Activated CD8-positive, alpha-beta memory T cell treated with anti-CD3 and anti-CD28 coated beads, Interleukin-2, amount 50 U/mL, for 24 hours (primary cell): ENCODE results near the gene DUSP16.
"Not testable (repeated sequence)": the region's sequence is repeated elsewhere in the genome, so short reads cannot be mapped to it uniquely, and the experiment has no call there.

Experiments
- DNase-seq: peaks from one replicate; pipeline ENCODE4 v3.0.0-alpha.2; 2020; ENCODE audit errors: extremely low read depth

Gene DUSP16

GRCh38 chr12:12520273-12520672, 42.4 kb downstream of the DUSP16 start:
- no peak for DNase-seq

DNA sequence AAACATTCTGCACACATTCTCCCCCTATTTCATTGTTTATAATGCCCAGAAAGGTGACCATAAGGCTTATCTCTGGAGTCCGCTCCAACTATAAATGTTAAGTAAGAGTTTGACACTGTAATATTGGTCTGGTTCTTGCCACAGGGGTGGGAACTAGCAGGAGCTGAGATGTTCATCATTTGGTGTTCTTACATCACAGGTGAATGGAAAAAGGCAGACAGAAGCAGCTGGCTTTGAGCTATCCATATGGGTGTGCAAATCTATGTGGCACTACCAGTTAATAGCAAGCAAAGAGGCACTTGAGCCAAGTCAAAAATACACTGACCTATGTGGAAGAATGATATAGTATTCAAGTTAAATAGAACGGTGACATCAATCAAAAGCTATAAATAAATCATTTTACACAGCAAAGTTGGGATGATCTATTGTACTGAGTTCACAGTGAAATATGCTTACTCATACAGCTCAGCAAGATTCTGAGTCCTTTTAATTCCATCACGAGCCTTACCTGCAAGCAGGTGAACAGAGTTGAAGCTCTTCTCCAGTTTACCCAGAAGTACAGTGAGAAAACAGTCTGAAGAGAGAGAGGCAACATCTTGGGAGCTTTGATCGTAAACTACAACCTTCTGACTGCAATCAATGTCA, 43.2 kb downstream of the DUSP16 start:
- DNase-seq = no peak

DNA sequence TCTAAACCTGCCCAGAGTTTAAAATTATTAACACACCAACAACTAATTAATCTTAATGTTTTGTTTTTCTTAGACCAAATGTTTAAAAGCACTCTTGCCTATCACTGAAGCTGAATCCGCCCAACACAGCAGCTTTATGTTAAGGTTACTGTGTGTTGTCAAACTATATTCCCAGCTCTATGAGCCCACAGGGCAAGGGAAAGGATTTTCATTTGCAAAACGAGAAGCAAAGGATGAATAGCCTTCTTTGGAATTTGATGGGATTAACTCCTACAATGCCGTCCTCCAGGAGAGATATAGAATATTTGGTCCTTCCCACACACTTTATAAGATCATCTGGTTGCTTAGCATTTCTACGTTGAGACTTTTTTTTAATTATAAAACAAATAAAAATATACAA, 43.7 kb downstream of the DUSP16 start:
- no peak for DNase-seq

- DNase-seq = no peak
These were observed 44.2 kb downstream of the DUSP16 start for GRCh38 chr12:12518464-12518845.

- DNase-seq = no peak
These were observed 49.2 kb downstream of the DUSP16 start for GRCh38 chr12:12513416-12514006.

- DNase-seq = peak; percentile 17
These were observed 50.6 kb downstream of the DUSP16 start for GRCh38 chr12:12511895-12512711.

- DNase-seq = no peak
These were observed 51.5 kb downstream of the DUSP16 start for GRCh38 chr12:12511021-12511783.

- no peak for DNase-seq
These were observed 52.1 kb downstream of the DUSP16 start for GRCh38 chr12:12510551-12510950.

DNA sequence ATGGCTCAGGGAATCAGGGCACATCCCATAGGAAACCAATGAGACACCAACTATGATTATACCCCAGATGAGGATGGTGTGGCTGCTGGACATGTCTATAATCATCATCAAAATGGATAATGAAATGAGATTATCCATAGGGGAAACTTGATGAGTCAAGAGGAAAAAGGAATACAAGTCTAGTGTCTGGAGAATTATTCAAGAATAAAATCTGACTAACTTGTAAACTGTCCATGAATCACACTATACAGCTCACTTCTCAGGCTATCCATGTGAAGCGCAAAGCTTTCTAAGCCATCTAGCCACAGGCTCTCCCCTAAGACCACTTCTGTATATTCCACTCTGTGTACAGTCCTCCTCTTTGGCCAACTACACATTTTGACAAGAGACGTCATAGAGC, 52.5 kb downstream of the DUSP16 start:
- no peak for DNase-seq

DNA sequence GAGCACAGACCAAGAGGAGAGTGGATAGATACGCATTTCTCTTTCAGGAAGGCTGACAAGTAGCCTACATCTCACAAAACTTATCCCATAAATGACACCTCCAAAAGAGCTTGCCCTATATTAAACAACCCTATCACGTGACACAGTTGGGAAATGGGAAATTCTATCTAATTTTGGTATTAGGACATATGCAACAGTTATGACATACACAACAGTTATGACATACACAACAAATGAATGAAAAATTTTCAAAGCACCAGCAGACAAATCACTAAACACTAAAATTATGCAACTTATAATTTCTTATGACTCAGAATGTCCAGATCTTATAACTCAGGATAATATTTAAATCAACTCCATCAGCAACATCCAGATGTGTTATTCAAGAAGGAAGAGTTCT, 54.1 kb downstream of the DUSP16 start:
- no peak for DNase-seq

DNA sequence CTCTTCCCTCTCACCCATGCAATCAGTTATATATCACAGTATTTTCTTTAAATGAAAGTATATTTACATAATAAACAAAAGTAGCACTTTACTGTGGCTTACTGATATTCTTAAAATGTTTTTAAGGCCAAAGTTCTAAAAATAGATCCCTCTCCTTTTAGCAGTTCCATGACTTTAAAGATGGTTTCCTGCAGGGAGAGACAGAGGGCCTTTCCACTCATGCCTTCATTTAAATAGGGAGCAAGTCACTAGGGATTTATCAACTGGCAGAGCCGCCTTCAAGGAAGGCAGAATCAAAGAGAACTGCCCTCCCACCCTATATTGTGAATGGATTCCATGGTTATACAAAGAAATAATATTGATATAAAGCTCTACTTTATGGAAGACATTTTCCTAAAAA, 55.5 kb downstream of the DUSP16 start:
- no peak for DNase-seq

DNA sequence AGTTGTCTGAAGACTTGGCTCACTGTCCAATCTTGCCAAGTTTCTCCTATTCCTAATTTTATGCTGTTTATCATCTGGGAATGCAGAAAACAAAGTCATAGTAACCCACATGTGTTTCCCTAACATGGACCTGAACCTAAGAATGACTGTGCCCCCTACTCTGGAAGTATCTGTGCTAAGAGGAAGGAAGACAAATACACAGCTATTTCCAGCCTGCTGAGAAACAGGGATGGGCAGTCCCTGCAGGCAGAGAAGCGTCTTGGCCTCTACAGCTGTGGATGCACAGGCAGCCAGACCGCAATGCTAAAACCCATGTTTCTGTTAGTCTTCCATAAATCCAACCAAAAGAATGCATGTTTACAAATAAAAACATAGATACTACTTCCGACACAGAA, 56.2 kb downstream of the DUSP16 start:
- DNase-seq = no peak

DNA sequence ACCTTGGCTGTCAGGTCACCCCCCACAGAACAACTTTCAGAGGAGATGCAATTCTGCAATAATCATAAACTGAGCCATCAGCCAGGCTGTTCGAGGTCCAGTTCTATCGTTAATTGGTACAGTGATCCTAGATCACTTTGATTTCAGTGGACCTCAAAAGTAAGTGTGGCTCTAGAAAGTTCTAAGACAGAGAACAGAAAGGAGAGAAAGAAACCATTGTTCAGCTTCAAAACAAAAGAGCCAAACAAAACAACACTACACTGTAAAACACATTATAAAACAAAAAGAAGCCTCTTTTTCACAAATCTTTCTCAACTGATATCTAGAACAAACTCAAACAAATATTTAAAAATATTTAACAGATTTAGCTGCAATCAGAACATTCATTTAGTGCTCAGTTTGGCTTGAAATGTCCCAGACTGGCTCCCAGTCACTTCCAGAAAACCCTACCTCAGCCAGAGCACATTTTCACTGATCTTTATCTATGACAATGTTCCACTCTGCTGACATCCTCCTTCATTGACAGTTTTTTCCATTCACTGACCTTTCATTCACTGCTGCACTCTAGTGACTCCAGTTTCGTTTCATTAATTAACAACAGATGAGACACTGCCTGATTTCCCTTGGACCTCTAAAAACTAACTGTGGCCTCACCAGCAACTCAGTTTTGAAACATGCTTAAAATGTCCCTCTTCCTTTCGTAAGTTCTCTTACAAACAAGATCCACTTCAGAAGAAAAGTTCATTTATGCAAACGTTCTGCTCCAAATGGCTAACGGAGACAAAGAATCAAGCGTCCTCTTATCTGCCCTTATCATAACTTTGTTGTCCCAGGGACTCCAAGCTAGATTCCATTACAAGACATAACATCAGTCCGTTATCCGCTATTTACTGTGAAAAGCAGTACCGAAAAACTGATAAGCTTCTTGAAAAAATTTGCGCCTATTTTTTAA, 56.8 kb downstream of the DUSP16 start:
- no peak for DNase-seq

- no peak for DNase-seq
These were observed 59.1 kb downstream of the DUSP16 start for GRCh38 chr12:12503384-12504078.

DNA sequence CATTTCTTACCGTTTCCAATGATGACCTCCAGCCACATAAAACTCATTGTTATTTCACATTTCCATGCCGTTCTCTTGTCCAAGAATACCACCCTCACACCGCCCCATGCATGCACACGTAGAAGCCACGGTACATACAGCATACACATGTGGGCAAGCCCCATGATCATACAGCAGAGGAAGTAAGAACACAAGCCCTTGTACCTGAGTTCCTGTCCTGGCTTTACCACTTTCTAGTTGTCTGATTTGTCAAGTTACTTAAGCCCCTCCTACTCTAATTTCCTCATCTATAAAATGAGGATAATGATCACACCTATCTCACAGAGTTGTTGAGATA, 59.9 kb downstream of the DUSP16 start:
- no peak for DNase-seq

DNA sequence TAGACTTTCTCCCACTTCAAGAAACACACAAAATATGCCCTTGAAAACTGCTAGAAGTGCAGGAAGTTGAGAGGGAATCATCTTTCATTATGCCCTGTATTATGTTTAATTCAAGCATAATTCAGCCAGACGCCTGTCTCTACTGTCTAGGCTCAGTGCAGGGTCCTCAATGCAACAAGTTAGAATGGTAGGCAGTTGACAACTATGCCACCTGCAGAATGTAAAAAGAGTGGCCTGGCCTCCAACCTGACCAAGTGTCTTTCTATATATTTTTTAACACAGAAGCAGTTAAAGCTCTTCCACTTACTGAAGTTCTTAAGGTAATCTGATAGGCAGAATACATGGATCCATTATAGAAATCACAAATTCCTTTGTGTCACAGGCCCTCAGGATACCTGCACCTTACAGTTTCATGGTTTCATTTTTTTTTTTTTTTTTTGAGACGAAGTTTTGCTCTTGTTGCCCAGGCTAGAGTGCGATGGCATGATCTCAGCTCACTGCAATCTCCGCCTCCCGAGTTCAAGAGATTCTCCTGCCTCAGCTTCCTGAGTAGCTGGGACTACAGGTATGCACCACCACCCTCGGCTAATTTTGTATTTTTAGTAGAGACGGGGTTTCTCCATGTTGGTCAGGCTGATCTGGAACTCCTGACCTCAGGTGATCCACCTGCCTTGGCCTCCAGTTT, 60.4 kb downstream of the DUSP16 start:
- DNase-seq = not testable (repeated sequence)

- no peak for DNase-seq
These were observed 61.5 kb downstream of the DUSP16 start for GRCh38 chr12:12501121-12501520.

DNA sequence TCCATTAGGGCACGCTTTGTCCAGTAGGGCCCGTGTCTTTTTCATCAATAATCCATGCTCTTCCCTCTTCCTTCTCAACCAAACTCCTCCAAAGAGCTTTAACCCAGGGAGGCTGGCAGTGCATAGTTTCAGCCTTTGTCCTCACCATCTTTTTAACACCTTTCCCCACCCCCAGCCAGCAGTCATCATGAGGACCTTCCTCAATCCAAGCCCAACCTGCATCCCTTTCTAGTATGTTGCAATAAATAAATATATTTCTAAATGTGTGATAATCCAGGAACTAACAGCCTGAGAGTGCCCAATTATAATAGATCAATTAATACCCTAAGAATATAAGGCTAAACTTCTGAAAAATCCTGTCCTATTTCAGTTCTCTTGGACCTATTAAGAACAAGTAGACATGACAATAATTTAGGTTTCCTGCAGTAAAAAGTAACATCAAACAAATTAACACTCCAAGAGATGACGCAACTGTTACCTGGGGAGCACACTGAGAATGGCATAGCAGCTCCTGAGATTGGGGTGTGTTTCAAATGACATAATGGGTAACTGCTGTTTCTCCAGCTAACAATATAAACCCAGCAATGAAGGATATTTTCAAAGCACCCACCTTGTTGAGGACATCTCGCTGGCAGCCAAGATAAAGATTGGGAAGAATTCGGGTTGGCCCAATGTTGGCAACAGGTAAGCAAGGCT, 62.6 kb downstream of the DUSP16 start:
- DNase-seq = no peak

- no peak for DNase-seq
These were observed 64.5 kb downstream of the DUSP16 start for GRCh38 chr12:12498210-12498609.

DNA sequence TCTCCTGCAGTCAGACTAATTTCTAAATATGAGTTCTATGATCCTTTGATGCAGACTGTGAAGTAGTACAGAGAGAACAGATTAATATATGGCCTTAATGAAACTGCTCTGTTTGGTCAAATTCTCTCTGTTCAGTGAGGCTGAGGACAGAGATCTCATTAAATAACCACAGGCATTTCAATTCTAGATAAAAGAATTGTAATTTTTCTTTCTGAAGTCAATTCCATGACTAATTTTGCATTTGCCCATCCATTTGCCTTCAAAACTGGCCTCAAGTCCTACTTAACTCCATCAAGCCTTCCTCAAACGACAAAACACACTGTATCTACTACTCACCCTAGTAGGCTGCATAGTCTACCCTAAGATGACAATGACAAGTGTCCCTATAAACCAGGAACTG, 67.1 kb downstream of the DUSP16 start:
- DNase-seq = no peak
